H1 (cell line): Measurements from ENCODE around the gene RASD2. TPM values are rescaled to one million over a fixed set of nuclear protein-coding genes. Genes with fewer than 3 reads are reported as not detected.

Source experiments
- CTCF ChIA-PET: fragments of 300-600 bp; sonication (Branson Sonifier 250); formaldehyde crosslinking; loops from one replicate; lab custom pipeline; 2021; ENCODE audit not compliant: partially characterized antibody; lab: Charles Lee
- POLR2A ChIA-PET: fragments of 300-600 bp; sonication (Branson Sonifier 250); formaldehyde crosslinking; loops from one replicate; lab custom pipeline; 2021; ENCODE audit warnings: inconsistent platforms; ENCODE audit not compliant: partially characterized antibody; lab: Charles Lee
- DNase-seq, 2 experiments: peaks; one replicate each; pipeline versions ENCODE4 v3.0.0 to v3.0.0-alpha.2; 2010 to 2022; ENCODE audit warnings: low spot score in 2 of 2, low read depth in 1 of 2, mixed read lengths in 1 of 2
- FAIRE-seq: peaks from 2 replicates; lab custom pipeline; 2011; peaks lifted over from hg19 to GRCh38; lab: Jason Lieb, UNC
- H2AFZ ChIP-seq: 2 replicates; pipeline ENCODE4 v1.8.1; 2012; ENCODE audit warnings: low read length, inconsistent platforms
- H2AK5ac ChIP-seq: 2 replicates; pipeline ENCODE4 v1.6.1; 2013; ENCODE audit warnings: low read depth, low read length
- H2BK120ac ChIP-seq: replicated peaks from 2 replicates; pipeline ENCODE3; 2013; ENCODE audit warnings: low read depth, low read length, inconsistent platforms
- H2BK12ac ChIP-seq: 2 replicates; pipeline ENCODE4 v1.6.1; 2013; ENCODE audit warnings: low read depth, low read length
- H2BK15ac ChIP-seq: 2 replicates; pipeline ENCODE4 v1.6.1; 2013; ENCODE audit warnings: low read length
- H2BK20ac ChIP-seq: 2 replicates; pipeline ENCODE4 v1.6.1; 2013; ENCODE audit warnings: low read length
- H2BK5ac ChIP-seq: 2 replicates; pipeline ENCODE4 v1.6.1; 2013; ENCODE audit warnings: low read depth, low read length
- H3K14ac ChIP-seq: 2 replicates; pipeline ENCODE4 v1.6.1; 2013; ENCODE audit warnings: inconsistent platforms; ENCODE audit not compliant: insufficient read length
- H3K18ac ChIP-seq: 2 replicates; pipeline ENCODE4 v1.6.1; 2013; ENCODE audit warnings: low read length; ENCODE audit errors: extremely low read depth
- H3K23ac ChIP-seq: 2 replicates; pipeline ENCODE4 v1.6.1; 2013; ENCODE audit warnings: inconsistent platforms; ENCODE audit not compliant: insufficient read length
- H3K23me2 ChIP-seq: 2 replicates; pipeline ENCODE4 v1.6.1; 2013; ENCODE audit warnings: low read depth, low read length
- H3K27ac ChIP-seq: 2 replicates; pipeline ENCODE4 v1.6.1; 2011; ENCODE audit warnings: low read depth, low read length, inconsistent platforms
- H3K27me3 ChIP-seq, 4 experiments: replicated peaks in 1 of 4; 1 replicate in 1 of 4; 2 replicates in 3 of 4; pipeline versions ENCODE4 v1.6.1 to v1.8.1; 2011 to 2013; ENCODE audit warnings: low read length in 3 of 4, mild to moderate bottlenecking in 3 of 4, inconsistent platforms in 2 of 4, mixed read lengths in 2 of 4, moderate library complexity in 1 of 4; ENCODE audit not compliant: control insufficient read depth in 3 of 4, insufficient read depth in 3 of 4; ENCODE audit errors: extremely low read depth in 1 of 4
- H3K36me3 ChIP-seq, 4 experiments: 2 replicates each; pipeline versions ENCODE4 v1.6.1 to v1.8.1; 2011 to 2013; ENCODE audit warnings: mild to moderate bottlenecking in 4 of 4, low read length in 3 of 4, moderate library complexity in 2 of 4, control low read depth in 1 of 4, inconsistent platforms in 1 of 4; ENCODE audit not compliant: insufficient read depth in 4 of 4, control insufficient read depth in 2 of 4
- H3K4ac ChIP-seq: replicated peaks from 2 replicates; pipeline ENCODE3; 2013; ENCODE audit warnings: low read length, low read depth, mixed read lengths, inconsistent platforms; ENCODE audit not compliant: insufficient read length
- H3K4me1 ChIP-seq, 4 experiments: replicated peaks in 1 of 4; 1 replicate in 1 of 4; 2 replicates in 3 of 4; pipeline versions ENCODE4 v1.6.1 to v1.8.1; 2011 to 2013; ENCODE audit warnings: low read length in 3 of 4, inconsistent platforms in 2 of 4, mixed read lengths in 1 of 4; ENCODE audit not compliant: insufficient read depth in 4 of 4, control insufficient read depth in 3 of 4
- H3K4me2 ChIP-seq, 2 experiments: 2 replicates each; pipeline versions ENCODE4 v1.6.1 to v1.8.1; 2011 to 2013; ENCODE audit warnings: low read depth in 2 of 2, low read length in 2 of 2, control low read depth in 1 of 2, inconsistent platforms in 1 of 2, mild to moderate bottlenecking in 1 of 2; ENCODE audit not compliant: insufficient read depth in 1 of 2
- H3K4me3 ChIP-seq, 4 experiments: fragments of 200-600, 300-600 bp in 1 of 4; sonication (generic), shearing (Covaris generic), sonication (Bioruptor Twin) in 1 of 4; 2 replicates each; pipeline versions ENCODE4 v1.5.1 to v1.8.1; 2011 to 2016; ENCODE audit warnings: low read length in 4 of 4, low read depth in 3 of 4, control low read depth in 2 of 4, inconsistent platforms in 2 of 4, mild to moderate bottlenecking in 2 of 4, mixed read lengths in 1 of 4, moderate library complexity in 1 of 4; ENCODE audit not compliant: insufficient read depth in 2 of 4; ENCODE audit errors: extremely low read depth in 1 of 4
- H3K56ac ChIP-seq: replicated peaks from 2 replicates; pipeline ENCODE3; 2013; ENCODE audit warnings: low read depth, mild to moderate bottlenecking, mixed read lengths, low read length, inconsistent platforms; ENCODE audit not compliant: insufficient read length
- H3K79me1 ChIP-seq: 2 replicates; pipeline ENCODE4 v1.6.1; 2013; ENCODE audit warnings: low read depth, low read length, control low read depth
- H3K79me2 ChIP-seq, 2 experiments: 2 replicates each; pipeline versions ENCODE4 v1.6.1 to v1.8.1; 2012 to 2013; ENCODE audit warnings: low read length in 2 of 2, mild to moderate bottlenecking in 2 of 2, inconsistent platforms in 1 of 2; ENCODE audit not compliant: insufficient read depth in 2 of 2, control insufficient read depth in 1 of 2
- H3K9ac ChIP-seq, 4 experiments: replicated peaks in 1 of 4; 1 replicate in 1 of 4; 2 replicates in 3 of 4; pipeline versions ENCODE4 v1.6.1 to v1.8.1; 2011 to 2013; ENCODE audit warnings: low read depth in 3 of 4, low read length in 3 of 4, control low read depth in 2 of 4, mild to moderate bottlenecking in 2 of 4, moderate library complexity in 2 of 4, inconsistent platforms in 1 of 4; ENCODE audit errors: extremely low read depth in 1 of 4
- H3K9me3 ChIP-seq, 2 experiments: 2 replicates each; pipeline versions ENCODE4 v1.6.1 to v1.8.1; 2012 to 2013; ENCODE audit warnings: mild to moderate bottlenecking in 2 of 2, moderate library complexity in 2 of 2, control low read depth in 1 of 2, inconsistent platforms in 1 of 2, low read depth in 1 of 2, low read length in 1 of 2, mixed read lengths in 1 of 2; ENCODE audit not compliant: insufficient read depth in 2 of 2
- H4K20me1 ChIP-seq, 2 experiments: replicated peaks in 1 of 2; 2 replicates each; pipeline versions ENCODE3 to v1.8.1; 2011 to 2013; ENCODE audit warnings: inconsistent platforms in 2 of 2, low read length in 2 of 2, mild to moderate bottlenecking in 1 of 2; ENCODE audit not compliant: insufficient read depth in 2 of 2, control insufficient read depth in 1 of 2
- H4K5ac ChIP-seq: 2 replicates; pipeline ENCODE4 v1.6.1; 2013; ENCODE audit warnings: low read length, low read depth, mixed read lengths, inconsistent platforms; ENCODE audit not compliant: insufficient read length
- H4K8ac ChIP-seq: 2 replicates; pipeline ENCODE4 v1.8.0; 2013; ENCODE audit warnings: mild to moderate bottlenecking, moderate library complexity, low read length, inconsistent platforms; ENCODE audit not compliant: insufficient read depth; ENCODE audit errors: extremely low read depth
- H4K91ac ChIP-seq: replicated peaks from 2 replicates; pipeline ENCODE3; 2013; ENCODE audit warnings: low read length, mixed read lengths, inconsistent platforms; ENCODE audit not compliant: insufficient read length
- ATF2 ChIP-seq: IDR thresholded peaks from 2 replicates; pipeline ENCODE4 v1.6.1; 2012; ENCODE audit warnings: low read length, inconsistent platforms
- FOSL1 ChIP-seq: IDR thresholded peaks from 2 replicates; pipeline ENCODE4 v1.6.1; 2011; ENCODE audit warnings: mild to moderate bottlenecking, low read depth, low read length, moderate library complexity; ENCODE audit not compliant: insufficient read depth
- JUND ChIP-seq: IDR thresholded peaks from 2 replicates; pipeline ENCODE4 v1.6.1; 2011; ENCODE audit warnings: mild to moderate bottlenecking, improper control_type of control experiment, low read length
- KDM1A ChIP-seq: fragments of 200-600, 300-600 bp; sonication (generic); IDR thresholded peaks from 2 replicates; pipeline ENCODE4 v1.7.1; 2016; ENCODE audit warnings: mild to moderate bottlenecking, low read length, borderline replicate concordance
- MAFK ChIP-seq: IDR thresholded peaks from 2 replicates; pipeline ENCODE4 v1.6.1; 2012; ENCODE audit warnings: low read depth, mild to moderate bottlenecking, improper control_type of control experiment, low read length
- POLR2A ChIP-seq, 2 experiments: IDR thresholded peaks; 1 replicate in 1 of 2; 2 replicates in 1 of 2; pipeline ENCODE4 v1.6.1; 2011; ENCODE audit warnings: low read depth in 2 of 2, low read length in 2 of 2, mild to moderate bottlenecking in 2 of 2; ENCODE audit errors: control extremely low read depth in 1 of 2
- RAD21 ChIP-seq, 2 experiments: IDR thresholded peaks in 1 of 2; conservative IDR thresholded peaks in 1 of 2; 2 replicates each; pipeline ENCODE4 v1.6.1; 2011; ENCODE audit warnings: low read depth in 2 of 2, low read length in 2 of 2, improper control_type of control experiment in 1 of 2, inconsistent platforms in 1 of 2, mild to moderate bottlenecking in 1 of 2, moderate library complexity in 1 of 2
- RBBP5 ChIP-seq: IDR thresholded peaks from 2 replicates; pipeline ENCODE4 v1.7.1; 2012; ENCODE audit warnings: low read depth, mild to moderate bottlenecking, inconsistent platforms, low read length, moderate library complexity, borderline replicate concordance
- RFX5 ChIP-seq: IDR thresholded peaks from 2 replicates; pipeline ENCODE4 v1.6.1; 2011; ENCODE audit warnings: low read depth, low read length, improper control_type of control experiment, borderline replicate concordance
- SP2 ChIP-seq: IDR thresholded peaks from 2 replicates; pipeline ENCODE4 v1.6.1; 2012; ENCODE audit warnings: mild to moderate bottlenecking, low read length, inconsistent platforms
- TCF12 ChIP-seq: IDR thresholded peaks from 2 replicates; pipeline ENCODE4 v1.6.1; 2011; ENCODE audit warnings: low read depth, mild to moderate bottlenecking, low read length
- USF2 ChIP-seq: IDR thresholded peaks from 2 replicates; pipeline ENCODE4 v1.6.1; 2011; ENCODE audit warnings: low read length, improper control_type of control experiment
- WGBS, 2 experiments: shearing (Covaris generic) in 1 of 2; methylation state at CpG; one replicate each; pipeline versions ENCODE4 v1.1.6 to v1.1.7; 2013 to 2015; ENCODE audit warnings: low lambda C conversion rate in 2 of 2, mixed read lengths in 2 of 2, inconsistent platforms in 1 of 2, low coverage in 1 of 2, missing lambda C conversion rate in 1 of 2; ENCODE audit not compliant: insufficient replicate concordance in 2 of 2, insufficient coverage in 1 of 2, insufficient read length in 1 of 2; ENCODE audit errors: extremely low coverage in 1 of 2, missing lambda C conversion rate in 1 of 2; 5-methylcytosine and 5-hydroxymethylcytosine counted together
- polyA plus RNA-seq, 7 experiments: library from polyadenylated mRNA; depleted of rRNA in 3 of 7; stranded (reverse) in 5 of 7; unstranded in 2 of 7; fragments of >200 nt in 5 of 7; fragments of 200-250 nt in 2 of 7; gene quantifications; 1 replicate in 5 of 7; 2 replicates in 1 of 7; 4 replicates in 1 of 7; pipeline versions ENCODE4 v1.2.1 to v1.2.3, GENCODE V29; 2011 to 2013; ENCODE audit warnings: missing spikeins in 2 of 7, mixed read lengths in 2 of 7
- total RNA-seq: library from RNA; stranded (reverse); fragmentation: NEBNext Ultra II Directional; extraction: Animal tissue kit (Norgen Biotek cat#: 25700); gene quantifications from 2 replicates; pipeline ENCODE4 v1.2.1, GENCODE V29; 2021

RASD2 gene
- total and polyA plus RNA-seq, 2 of the 8 experiments (the other 6 are each of a cell fraction or from before 2014, with no cell fraction given) = 1.9 to 5.1 TPM

- Histone ChIP-seq H4K20me1 (peaks cover 0 to 4% of the 10 kb centered on the region in 2 experiments), H3K9ac (no peak overlapping the region; a peak in 1 of 7 replicates), H3K56ac (no peak overlapping the region), H3K9me3 (peaks cover 0 to 7% of the 10 kb centered on the region in 2 experiments; a peak in 1 of 4 replicates), H2AFZ (no peak overlapping the region), H3K23me2 (peaks cover 4% of the 10 kb centered on the region), H3K4me2 (no peak overlapping the region), H3K36me3 (no peaks in the 10 kb centered on the region), H2BK12ac (no peak overlapping the region), H2AK5ac (no peak overlapping the region), H4K8ac (no peak overlapping the region), H2BK20ac (no peak overlapping the region), H3K79me2 (peaks cover 0 to 3% of the 10 kb centered on the region in 2 experiments; a peak in 1 of 4 replicates), H3K4me1 (peaks cover 0 to 6% (median 1%) of the 10 kb centered on the region in 4 experiments; a peak in 3 of 7 replicates), H3K4me3 (no peak overlapping the region), H2BK120ac (no peak overlapping the region), H3K27me3 (no peaks in the 10 kb centered on the region), H4K91ac (no peak overlapping the region), H2BK5ac (no peak overlapping the region), H2BK15ac (no peak overlapping the region), H3K18ac (no peak overlapping the region), H3K14ac (no peak overlapping the region), H3K27ac (no peak overlapping the region), H3K79me1 (no peaks in the 10 kb centered on the region; the same call in 1 of the 2 replicates), H3K23ac (no peak overlapping the region), H3K4ac (no peak overlapping the region), H4K5ac (no peak overlapping the region)
- FAIRE-seq (no peak), DNase-seq (no peak)
- WGBS, 2 experiments = 91% methylated on average over 4 of the region's 4 CpGs; no CpG with 5 or more reads in 1 of the 2 experiments
- ChIA-PET CTCF (interaction anchor here (1.2 to 2.7 kb wide), 3 partner anchors 16 to 468 kb away, joined by 4 to 11 read pairs (median 4); no protein-coding TSS in a partner anchor), POLR2A (no interaction called here)
- TF ChIP-seq KDM1A (no peak), RFX5 (no peak), USF2 (no peak), ATF2 (no peak), MAFK (no peak), JUND (no peak), RAD21 (IDR thresholded peaks at IDR 0.05 in 1 of 2, conservative IDR thresholded peaks at IDR 0.05 in 1 of 2; ENCODE audit: low read depth in 2 of 2, low read length in 2 of 2) (no peak), SP2 (no peak), POLR2A (IDR thresholded peaks at IDR 0.05; ENCODE audit: control extremely low read depth in 1 of 2, low read depth in 2 of 2, low read length in 2 of 2) (no peak), TCF12 (no peak), RBBP5 (no peak), FOSL1 (no peak)
These were observed 57.7 kb downstream of the RASD2 start for GRCh38 chr22:35598396-35598710.
